ENCODE measurements around the gene PKHD1. TPM values are rescaled to one million over a fixed set of nuclear protein-coding genes. Genes with fewer than 3 reads are reported as not detected.
"Not testable (repeated sequence)": the region's sequence is repeated elsewhere in the genome, so short reads cannot be mapped to it uniquely, and the experiment has no call there.

Gene PKHD1
- total RNA-seq, 1 donor from 2014 or later, result 0.16 TPM

GRCh38 chr6:51854876-51855275 lies 232.5 kb downstream of the PKHD1 start:
- Mint-ChIP-seq H3K9me3 (peaks cover 21% of the 10 kb centered on the region), H3K27ac (ENCODE audit: unreplicated experiment) (no peak overlapping the region), H3K36me3 (ENCODE audit: low read depth) (peaks cover 25% of the 10 kb centered on the region), H3K27me3 (ENCODE audit: low read depth) (no peaks in the 10 kb centered on the region), H3K4me3 (no peak overlapping the region), H3K4me1 (peaks cover 10% of the 10 kb centered on the region)
- DNase-seq (ENCODE audit: low read depth, low spot score), result no peak
- no peak for TF ChIP-seq CTCF (conservative IDR thresholded peaks at IDR 0.05)

DNA sequence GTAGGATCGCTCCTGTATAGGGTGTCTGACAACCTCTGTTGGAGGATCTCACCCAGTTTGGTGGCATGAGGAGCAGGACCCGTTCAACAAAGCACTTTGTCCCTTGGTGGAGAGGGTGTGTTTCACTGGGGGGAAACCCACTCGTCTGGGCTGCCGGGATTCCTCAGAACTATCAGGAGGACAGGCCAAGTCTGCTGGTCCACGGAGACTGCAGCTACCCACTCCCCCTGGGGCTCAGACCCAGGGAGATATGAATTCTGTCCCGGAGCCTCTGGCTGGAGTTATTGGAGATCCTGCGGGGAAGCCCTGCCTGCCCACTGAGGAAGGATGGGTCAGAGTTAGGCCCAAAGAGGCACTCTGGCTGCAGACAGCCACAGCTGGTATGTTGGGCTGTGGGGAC lies 233.1 kb downstream of the PKHD1 start:
- DNase-seq (ENCODE audit: low read depth, low spot score), result no peak
- Mint-ChIP-seq H3K36me3 (ENCODE audit: low read depth) (peaks cover 30% of the 10 kb centered on the region), H3K27ac (ENCODE audit: unreplicated experiment) (no peak overlapping the region), H3K9me3 (peaks cover 27% of the 10 kb centered on the region), H3K4me3 (no peak overlapping the region), H3K4me1 (peaks cover 10% of the 10 kb centered on the region), H3K27me3 (ENCODE audit: low read depth) (no peaks in the 10 kb centered on the region)
- no peak for TF ChIP-seq CTCF (conservative IDR thresholded peaks at IDR 0.05)

DNA sequence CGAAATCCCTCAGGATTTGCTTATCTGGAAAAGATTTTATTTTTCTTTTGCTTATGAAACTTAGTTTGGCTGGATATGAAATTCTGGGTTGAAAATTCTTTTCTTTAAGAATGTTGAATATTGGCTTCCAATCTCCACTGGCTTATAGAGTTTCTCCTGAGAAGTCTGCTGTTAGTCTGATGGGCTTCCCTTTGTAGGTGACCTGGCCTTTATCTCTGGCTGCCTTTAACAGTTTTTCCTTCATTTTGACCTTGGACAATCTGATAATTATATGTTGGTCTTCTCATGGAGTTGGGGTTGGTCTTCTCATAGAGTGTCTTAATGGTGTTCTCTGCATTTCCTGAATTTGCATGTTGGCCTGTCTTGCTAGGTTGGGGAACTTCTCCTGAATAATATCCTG lies 234.3 kb downstream of the PKHD1 start:
- H3K4me1 Mint-ChIP-seq, result not testable (repeated sequence)

GRCh38 chr6:51846531-51846930 lies 240.9 kb downstream of the PKHD1 start:
- Mint-ChIP-seq H3K36me3 (ENCODE audit: low read depth) (peaks cover 17% of the 10 kb centered on the region), H3K4me3 (no peak overlapping the region), H3K4me1 (peaks cover 41% of the 10 kb centered on the region), H3K9me3 (peaks cover 11% of the 10 kb centered on the region), H3K27me3 (ENCODE audit: low read depth) (peaks cover 12% of the 10 kb centered on the region), H3K27ac (ENCODE audit: unreplicated experiment) (no peak overlapping the region)
- no peak for DNase-seq (ENCODE audit: low read depth, low spot score)
- no peak for TF ChIP-seq CTCF (conservative IDR thresholded peaks at IDR 0.05)

More for the DNA sequence above, 234.3 kb downstream of the PKHD1 start:
- H3K27ac Mint-ChIP-seq (ENCODE audit: unreplicated experiment); H3K4me3 Mint-ChIP-seq; H3K27me3 Mint-ChIP-seq (ENCODE audit: low read depth); DNase-seq (ENCODE audit: low read depth, low spot score): not testable (repeated sequence)
- peaks cover 33% of the 10 kb centered on the region for H3K36me3 Mint-ChIP-seq (ENCODE audit: low read depth)
- peaks cover 29% of the 10 kb centered on the region for H3K9me3 Mint-ChIP-seq

DNA sequence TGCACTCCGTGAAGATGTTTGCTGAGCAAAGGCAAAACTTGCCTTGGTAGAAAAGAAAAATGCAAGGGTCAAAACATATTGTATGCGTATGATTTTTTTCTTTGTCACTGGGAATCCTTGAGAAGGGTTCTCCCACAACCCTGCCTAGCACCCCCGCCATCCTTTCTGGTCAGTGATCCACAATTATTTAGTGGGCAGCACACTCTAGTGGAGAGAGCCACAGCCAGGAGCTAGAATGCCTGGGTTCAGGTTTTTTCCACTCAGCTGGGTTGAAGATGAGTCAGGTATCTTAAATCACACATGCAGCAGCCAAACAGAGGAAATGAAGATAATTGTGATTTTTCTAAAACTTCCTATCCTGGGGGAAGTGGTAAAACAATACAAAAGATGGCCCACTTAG lies 243.1 kb downstream of the PKHD1 start:
- peak; percentile 61 for TF ChIP-seq CTCF (conservative IDR thresholded peaks at IDR 0.05)
- H3K9me3 Mint-ChIP-seq, result peaks cover 3% of the 10 kb centered on the region
- H3K4me1 Mint-ChIP-seq, result peaks cover 54% of the 10 kb centered on the region
- peak overlapping the region; percentile 68 for H3K27ac Mint-ChIP-seq (ENCODE audit: unreplicated experiment)
- H3K27me3 Mint-ChIP-seq (ENCODE audit: low read depth), result peaks cover 20% of the 10 kb centered on the region
- no peak for DNase-seq (ENCODE audit: low read depth, low spot score)
- H3K4me3 Mint-ChIP-seq, result peak overlapping the region; percentile 3
- peaks cover 3% of the 10 kb centered on the region for H3K36me3 Mint-ChIP-seq (ENCODE audit: low read depth)

DNA sequence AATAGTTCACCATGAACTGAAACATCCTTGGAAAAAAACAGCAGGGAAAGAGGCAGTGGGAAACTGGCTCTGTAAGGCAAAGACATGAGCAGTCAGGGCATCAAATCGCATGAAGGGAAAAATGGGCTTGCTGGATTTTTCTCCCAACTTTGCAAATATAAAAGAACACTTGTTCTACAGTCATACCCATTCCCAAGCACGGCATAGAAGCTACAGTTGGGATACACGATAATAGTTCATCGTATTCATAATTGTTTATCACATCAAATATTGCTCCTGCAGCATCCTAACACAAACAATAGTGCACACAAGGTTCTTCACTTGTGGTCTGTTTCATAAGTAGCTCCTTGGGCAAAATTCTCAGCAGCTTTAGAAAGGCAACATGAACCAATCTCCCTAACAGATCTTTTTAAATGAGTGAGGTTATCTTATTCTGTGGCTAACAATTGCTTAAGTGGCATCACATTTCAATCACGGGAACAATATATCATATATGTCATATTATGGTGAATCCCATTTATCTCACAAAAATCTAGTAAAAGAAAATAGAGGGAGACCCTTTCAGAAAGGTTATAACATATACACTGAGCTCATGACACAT lies 243.9 kb downstream of the PKHD1 start:
- TF ChIP-seq CTCF (conservative IDR thresholded peaks at IDR 0.05), result no peak
- Mint-ChIP-seq H3K9me3 (peaks cover 2% of the 10 kb centered on the region), H3K27me3 (ENCODE audit: low read depth) (peaks cover 22% of the 10 kb centered on the region), H3K27ac (ENCODE audit: unreplicated experiment) (peak overlapping the region; percentile 72), H3K4me1 (peaks cover 58% of the 10 kb centered on the region), H3K4me3 (peak overlapping the region; percentile 78), H3K36me3 (ENCODE audit: low read depth) (peaks cover 2% of the 10 kb centered on the region)
- DNase-seq (ENCODE audit: low read depth, low spot score), result no peak

Measured in neural crest cell (in vitro differentiated cells).